Measurements from ENCODE around the gene ROR2. TPM values are rescaled to one million over a fixed set of nuclear protein-coding genes. Genes with fewer than 3 reads are reported as not detected.

Gene ROR2
- total RNA-seq, 1 experiment from 2014 or later: not detected

DNA sequence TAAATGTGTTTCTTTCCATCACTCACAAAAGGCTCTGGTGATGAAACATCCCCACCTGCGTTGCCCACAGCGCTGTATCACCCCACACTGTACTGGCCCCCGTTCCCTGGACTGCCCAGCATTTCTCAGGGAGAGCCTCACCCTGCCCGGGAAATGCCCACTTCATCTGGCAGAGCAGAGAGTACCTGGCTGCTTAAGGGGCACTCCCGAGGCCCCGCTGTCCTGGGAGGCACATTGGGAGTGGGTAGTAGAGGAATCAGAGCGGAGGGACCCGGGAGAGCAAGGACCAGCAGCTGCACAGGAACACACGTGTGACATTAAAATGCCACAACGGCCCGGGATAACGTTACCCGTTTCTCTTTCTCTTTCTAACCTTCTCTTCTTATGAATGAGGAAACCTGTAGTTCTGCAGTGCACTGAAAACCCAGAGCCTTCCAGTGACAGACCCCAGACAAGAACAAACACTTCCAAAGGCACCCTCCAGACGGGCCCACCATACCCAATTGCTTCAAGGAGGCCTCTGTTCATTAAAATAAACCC is 110.0 kb downstream of the ROR2 start:
- H3K36me3 ChIP-seq (ENCODE audit: low read depth, low read length): no peaks in the 10 kb centered on the region
- intact Hi-C loops (cut with micrococcal nuclease): no loop called here
- TF ChIP-seq EZH2phosphoT487 (IDR thresholded peaks at IDR 0.05; ENCODE audit: borderline replicate concordance, low read length): no peak
- no peak for TF ChIP-seq CTCF (conservative IDR thresholded peaks at IDR 0.05; ENCODE audit: low read depth, low read length)
- TF ChIP-seq EZH2 (IDR thresholded peaks at IDR 0.05; ENCODE audit: low read length, unreplicated experiment): no peak
- H4K20me1 ChIP-seq (ENCODE audit: low read length): no peaks in the 10 kb centered on the region
- H3K4me1 ChIP-seq (ENCODE audit: insufficient read depth, low read length): peaks cover 15% of the 10 kb centered on the region
- no peak for ATAC-seq
- H3K9me3 ChIP-seq (ENCODE audit: low read length): no peaks in the 10 kb centered on the region
- no peak overlapping the region for H3K27ac ChIP-seq (ENCODE audit: low read length)
- DNase-seq: no peak
- H3K79me2 ChIP-seq (ENCODE audit: low read length): no peaks in the 10 kb centered on the region
- no peaks in the 10 kb centered on the region for H3K9me2 ChIP-seq (replicated peaks; ENCODE audit: low read length)
- H3K4me3 ChIP-seq (ENCODE audit: low read length): no peak overlapping the region
- no peak overlapping the region for H3K9ac ChIP-seq (ENCODE audit: low read length)
- BruUV-seq (replicated peaks): no TSS peak
- no peak overlapping the region for H2AFZ ChIP-seq (ENCODE audit: low read length)
- CTCF ChIA-PET: no interaction called here
- no peak overlapping the region for H3K4me2 ChIP-seq (ENCODE audit: low read length)
- peaks cover 9% of the 10 kb centered on the region; the same call in 1 of the 2 replicates for H3K27me3 ChIP-seq (ENCODE audit: low read length)
- POLR2A ChIA-PET (ENCODE audit: unreplicated experiment): no interaction called here
- H3F3A ChIP-seq (ENCODE audit: low read length, unreplicated experiment): no peaks in the 10 kb centered on the region

DNA sequence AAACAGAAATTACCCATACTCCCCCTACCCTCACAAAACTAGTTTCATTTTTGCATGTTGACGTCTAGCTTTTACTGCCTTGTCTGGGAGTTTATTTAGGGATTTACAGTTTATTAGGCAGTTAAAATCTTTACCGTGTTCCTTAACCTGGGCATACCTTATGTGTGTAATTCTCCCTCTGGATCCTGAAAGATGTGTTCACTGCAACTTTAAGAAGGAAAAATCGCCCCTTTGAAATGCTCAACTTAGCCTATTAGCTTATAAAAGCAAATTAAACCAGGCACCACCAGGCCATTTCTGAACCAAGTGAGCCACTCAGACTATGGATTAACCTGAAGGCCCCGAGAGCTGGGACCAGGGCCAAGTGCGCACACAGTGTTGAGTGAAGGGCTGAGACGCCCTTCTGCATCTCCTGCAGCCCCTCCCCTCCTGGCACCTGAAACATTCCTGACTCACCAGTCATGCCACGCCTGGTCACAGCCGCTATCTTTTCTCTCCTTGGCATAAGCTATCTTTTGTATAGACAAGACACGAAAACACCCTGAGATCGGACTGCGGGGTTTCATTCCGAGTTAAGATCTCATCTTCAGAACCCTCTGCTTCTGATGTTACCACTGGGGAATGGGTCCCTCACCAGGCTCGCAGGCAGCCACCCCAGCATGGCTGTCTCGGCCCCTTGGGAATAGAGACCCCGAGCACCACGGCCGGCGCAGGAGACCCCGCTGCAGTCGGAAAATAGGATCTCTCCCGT is 111.9 kb downstream of the ROR2 start:
- H2AFZ ChIP-seq (ENCODE audit: low read length): peak overlapping the region; percentile 73

More for the DNA sequence above, 111.9 kb downstream of the ROR2 start:
- Histone ChIP-seq H3K4me2 (ENCODE audit: low read length) (peak overlapping the region; percentile 93), H3K9me2 (replicated peaks; ENCODE audit: low read length) (no peaks in the 10 kb centered on the region), H3K79me2 (ENCODE audit: low read length) (no peaks in the 10 kb centered on the region), H3K4me3 (ENCODE audit: low read length) (peak overlapping the region; percentile 64), H3K36me3 (ENCODE audit: low read depth, low read length) (no peaks in the 10 kb centered on the region), H4K20me1 (ENCODE audit: low read length) (no peaks in the 10 kb centered on the region), H3F3A (ENCODE audit: low read length, unreplicated experiment) (no peaks in the 10 kb centered on the region), H3K4me1 (ENCODE audit: insufficient read depth, low read length) (peaks cover 15% of the 10 kb centered on the region), H3K27me3 (ENCODE audit: low read length) (no peaks in the 10 kb centered on the region), H3K9me3 (ENCODE audit: low read length) (no peaks in the 10 kb centered on the region), H3K27ac (ENCODE audit: low read length) (peak overlapping the region; percentile 76), H3K9ac (ENCODE audit: low read length) (0 out of 2 replicates have a peak overlapping the region, but pooled peaks have one; percentile 29)
- intact Hi-C loops (cut with micrococcal nuclease): no loop called here
- peak; percentile 92 for ATAC-seq
- DNase-seq: peak; percentile 89
- ChIA-PET CTCF (no interaction called here), POLR2A (ENCODE audit: unreplicated experiment) (interaction anchor here (0.6 kb wide), 1 partner anchor 40 kb away, joined by 3 read pairs; no protein-coding TSS in a partner anchor)
- TF ChIP-seq EZH2phosphoT487 (IDR thresholded peaks at IDR 0.05; ENCODE audit: borderline replicate concordance, low read length) (no peak), CTCF (conservative IDR thresholded peaks at IDR 0.05; ENCODE audit: low read depth, low read length) (no peak), EZH2 (IDR thresholded peaks at IDR 0.05; ENCODE audit: low read length, unreplicated experiment) (no peak)
- BruUV-seq (replicated peaks): no TSS peak

Measured in PC-3 (cell line).